HCT116 (cell line): ENCODE results near the gene GPR139. TPM values are rescaled to one million over a fixed set of nuclear protein-coding genes. Genes with fewer than 3 reads are reported as not detected.

Experiments used
- ATAC-seq: fragments of 200-7000 bp; cut with Tn5 transposase; 2 replicates; pipeline ENCODE4 v1.9.1; 2020; ENCODE audit warnings: mild to moderate bottlenecking, moderate library complexity
- BruUV-seq: library from RNA; stranded (reverse); fragments of 400-500 nt; replicated peaks from 2 replicates; lab custom pipeline; 2021; lab: Mats Ljungman, UMichigan
- CTCF ChIA-PET: fragments of 300-600 bp; sonication (Branson Sonifier 250); formaldehyde crosslinking; loops from one replicate; lab custom pipeline; 2021; ENCODE audit warnings: antibody characterized with exemption; lab: Charles Lee
- POLR2A ChIA-PET: fragments of 300-600, 350-600 bp; sonication (Branson Sonifier 250); formaldehyde crosslinking; loops from one replicate; lab custom pipeline; 2021; ENCODE audit warnings: antibody characterized with exemption; lab: Charles Lee
- RAD21 ChIA-PET, 2 experiments: fragments of 300-600 bp; sonication (Branson Sonifier 250); formaldehyde crosslinking; loops; one replicate each; lab custom pipeline; 2023; ENCODE audit warnings: low total read pairs in 2 of 2; ENCODE audit not compliant: uncharacterized antibody in 2 of 2, unreplicated experiment in 2 of 2, low non-redundant PET in 1 of 2; lab: Charles Lee
- DNase-seq: peaks from one replicate; pipeline ENCODE4 v3.0.0-alpha.2; 2010; ENCODE audit warnings: low read depth, low spot score
- H2AFZ ChIP-seq: fragments of 200-600 bp; shearing (Covaris generic), sonication (generic); 2 replicates; pipeline ENCODE4 v1.6.1; 2017; ENCODE audit warnings: low read depth, mixed run types, mixed read lengths, antibody characterized with exemption, low read length; ENCODE audit not compliant: poor library complexity, severe bottlenecking
- H3K27ac ChIP-seq: 2 replicates; pipeline ENCODE4 v1.5.1; 2012; ENCODE audit warnings: low read depth, low read length
- H3K27me3 ChIP-seq: fragments of 200-600 bp; sonication (generic); 2 replicates; pipeline ENCODE4 v1.6.1; 2016; ENCODE audit warnings: mixed run types, low read length, mixed read lengths; ENCODE audit not compliant: insufficient read depth
- H3K36me3 ChIP-seq, 2 experiments: fragments of 200-500 bp in 1 of 2; fragments of 200-600 bp in 1 of 2; sonication (Bioruptor generic) in 1 of 2; sonication (generic) in 1 of 2; 2 replicates each; pipeline versions ENCODE4 v1.5.1 to v1.6.1; 2014 to 2016; ENCODE audit warnings: low read length in 2 of 2, inconsistent platforms in 1 of 2, mixed read lengths in 1 of 2, mixed run types in 1 of 2; ENCODE audit not compliant: insufficient read depth in 2 of 2, control insufficient read depth in 1 of 2
- H3K4me1 ChIP-seq, 2 experiments: fragments of 200-600 bp in 1 of 2; sonication (generic) in 1 of 2; 2 replicates each; pipeline versions ENCODE4 v1.5.1 to v1.6.1; 2012 to 2017; ENCODE audit warnings: low read length in 2 of 2, inconsistent platforms in 1 of 2, mild to moderate bottlenecking in 1 of 2, mixed read lengths in 1 of 2, mixed run types in 1 of 2, moderate library complexity in 1 of 2; ENCODE audit not compliant: insufficient read depth in 2 of 2, control insufficient read depth in 1 of 2
- H3K4me2 ChIP-seq: fragments of 200-600 bp; sonication (generic); 2 replicates; pipeline ENCODE4 v1.6.1; 2017; ENCODE audit warnings: mixed run types, low read length, mixed read lengths
- H3K4me3 ChIP-seq, 2 experiments: fragments of 200-600 bp in 1 of 2; sonication (generic) in 1 of 2; replicated peaks in 1 of 2; 2 replicates each; pipeline ENCODE4 v1.5.1; 2011 to 2016; ENCODE audit warnings: low read length in 2 of 2, control low read depth in 1 of 2, low read depth in 1 of 2, mild to moderate bottlenecking in 1 of 2, mixed read lengths in 1 of 2, mixed run types in 1 of 2
- H3K79me2 ChIP-seq: fragments of 200-600 bp; sonication (generic); 2 replicates; pipeline ENCODE4 v1.6.1; 2017; ENCODE audit warnings: mild to moderate bottlenecking, mixed run types, low read length, moderate library complexity, mixed read lengths; ENCODE audit not compliant: insufficient read depth
- H3K9ac ChIP-seq: fragments of 200-600 bp; sonication (generic); 2 replicates; pipeline ENCODE4 v1.6.1; 2016; ENCODE audit warnings: low read length, mixed read lengths
- H3K9me2 ChIP-seq: fragments of 200-600 bp; sonication (generic), shearing (Covaris generic); 2 replicates; pipeline ENCODE4 v1.6.1; 2017; ENCODE audit warnings: mixed run types, mild to moderate bottlenecking, moderate library complexity; ENCODE audit not compliant: insufficient read depth
- H3K9me3 ChIP-seq, 2 experiments: fragments of 200-500 bp in 1 of 2; fragments of 200-600 bp in 1 of 2; sonication (Bioruptor generic) in 1 of 2; sonication (generic) in 1 of 2; 2 replicates each; pipeline ENCODE4 v1.6.1; 2014 to 2017; ENCODE audit warnings: low read length in 2 of 2, mixed read lengths in 2 of 2, inconsistent platforms in 1 of 2, low read depth in 1 of 2, mild to moderate bottlenecking in 1 of 2, mixed run types in 1 of 2, moderate library complexity in 1 of 2; ENCODE audit not compliant: control insufficient read depth in 1 of 2, insufficient read depth in 1 of 2
- H4K20me1 ChIP-seq: fragments of 200-600 bp; sonication (generic), shearing (Covaris generic); 2 replicates; pipeline ENCODE4 v1.6.1; 2017; ENCODE audit warnings: mixed run types, mild to moderate bottlenecking, moderate library complexity; ENCODE audit not compliant: insufficient read depth
- CEBPB ChIP-seq: IDR thresholded peaks from 2 replicates; pipeline ENCODE4 v1.6.1; 2012; ENCODE audit warnings: low read depth
- ELF1 ChIP-seq: IDR thresholded peaks from 2 replicates; pipeline ENCODE4 v1.6.1; 2012; ENCODE audit warnings: low read depth, borderline replicate concordance
- FOSL1 ChIP-seq: IDR thresholded peaks from 2 replicates; pipeline ENCODE4 v1.6.1; 2012; ENCODE audit warnings: low read depth
- JUND ChIP-seq: IDR thresholded peaks from 2 replicates; pipeline ENCODE4 v1.6.1; 2012
- SRF ChIP-seq: IDR thresholded peaks from 2 replicates; pipeline ENCODE4 v1.6.1; 2012; ENCODE audit warnings: low read depth
- TCF7L2 ChIP-seq: IDR thresholded peaks from 2 replicates; pipeline ENCODE4 v1.7.0; 2011; ENCODE audit warnings: borderline replicate concordance, inconsistent platforms; ENCODE audit not compliant: insufficient read depth, insufficient read length; ENCODE audit errors: extremely low read depth
- YY1 ChIP-seq: IDR thresholded peaks from 2 replicates; pipeline ENCODE4 v1.6.1; 2011; ENCODE audit warnings: low read length, low read depth, moderate library complexity, mild to moderate bottlenecking; ENCODE audit not compliant: insufficient replicate concordance; ENCODE audit errors: extremely low read depth
- ZFX ChIP-seq: fragments of 450-650 bp; IDR thresholded peaks from 2 replicates; pipeline ENCODE4 v1.6.1; 2017
- intact Hi-C: fragments of 100-400 bp; cut with micrococcal nuclease; formaldehyde crosslinking; loops from 2 replicates; pipeline ENCODE4 v1.10.0; 2022
- total RNA-seq: library from RNA; stranded (reverse); gene quantifications from one replicate; pipeline ENCODE4 v1.2.1, GENCODE V29; 2021; ENCODE audit not compliant: unreplicated experiment
- TF ChIP-seq, protein P1 (sequence below): IDR thresholded peaks from 2 replicates; pipeline ENCODE4 v1.6.1; 2012; ENCODE audit warnings: low read depth

The GPR139 gene
- total RNA-seq, 1 experiment from 2014 or later: not detected

DNA sequence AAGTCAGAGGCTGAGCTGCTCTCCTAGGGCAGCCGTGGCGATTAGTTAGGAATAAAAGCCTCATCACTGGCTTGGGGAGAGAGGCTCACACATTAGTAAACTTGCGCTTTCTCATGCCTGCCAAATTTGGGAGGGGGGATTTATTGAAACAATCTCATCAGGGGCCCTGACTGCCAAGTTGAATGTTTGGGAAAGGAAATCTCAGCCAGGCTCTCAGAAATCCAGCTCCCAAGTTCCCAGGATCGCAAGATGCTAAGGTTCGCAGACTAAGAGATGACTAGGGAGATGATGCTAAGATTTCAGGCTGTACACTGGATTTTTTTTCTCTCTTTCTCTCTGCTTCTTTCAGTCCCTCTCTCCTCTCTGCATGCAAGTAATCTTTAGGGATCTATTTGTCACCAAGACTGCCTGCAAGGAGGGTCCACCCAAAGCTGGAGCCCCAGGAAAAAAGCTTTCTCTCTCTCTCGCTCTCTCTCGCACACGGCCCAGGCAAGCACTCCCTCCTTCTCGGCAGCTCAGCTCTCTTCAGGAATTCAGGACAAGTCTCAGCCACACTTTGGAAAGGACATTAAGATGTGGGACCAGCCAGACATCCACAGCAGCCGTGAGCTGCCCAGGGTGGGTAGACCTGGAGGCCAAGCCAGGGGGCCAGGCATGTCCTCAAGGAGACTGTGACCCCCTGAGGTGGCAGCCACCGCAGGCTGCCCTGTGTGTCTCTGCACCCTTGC lies 1.4 kb downstream of the GPR139 start:
- RAD21 ChIA-PET: no interaction called here
- intact Hi-C loops: no loop called here
- CTCF ChIA-PET: no interaction called here
- no peaks in the 10 kb centered on the region for H3K9me3 ChIP-seq
- peaks cover 57% of the 10 kb centered on the region for H3K27me3 ChIP-seq
- DNase-seq (no peak), ATAC-seq (no peak)
- H4K20me1 ChIP-seq: no peaks in the 10 kb centered on the region
- no peak overlapping the region for H3K9ac ChIP-seq
- H3K4me3 ChIP-seq: no peak overlapping the region
- no peak overlapping the region for H2AFZ ChIP-seq
- H3K4me1 ChIP-seq: no peaks in the 10 kb centered on the region
- H3K79me2 ChIP-seq: no peaks in the 10 kb centered on the region
- POLR2A ChIA-PET: no interaction called here
- no peaks in the 10 kb centered on the region for H3K36me3 ChIP-seq
- no TSS peak for BruUV-seq
- no peak overlapping the region for H3K27ac ChIP-seq
- H3K4me2 ChIP-seq: no peak overlapping the region
- TF ChIP-seq ELF1: no peak
- no peak for TF ChIP-seq TCF7L2
- TF ChIP-seq CEBPB: no peak
- no peak for TF ChIP-seq YY1
- no peak for TF ChIP-seq SRF
- TF ChIP-seq JUND: no peak
- H3K9me2 ChIP-seq: no peaks in the 10 kb centered on the region

DNA sequence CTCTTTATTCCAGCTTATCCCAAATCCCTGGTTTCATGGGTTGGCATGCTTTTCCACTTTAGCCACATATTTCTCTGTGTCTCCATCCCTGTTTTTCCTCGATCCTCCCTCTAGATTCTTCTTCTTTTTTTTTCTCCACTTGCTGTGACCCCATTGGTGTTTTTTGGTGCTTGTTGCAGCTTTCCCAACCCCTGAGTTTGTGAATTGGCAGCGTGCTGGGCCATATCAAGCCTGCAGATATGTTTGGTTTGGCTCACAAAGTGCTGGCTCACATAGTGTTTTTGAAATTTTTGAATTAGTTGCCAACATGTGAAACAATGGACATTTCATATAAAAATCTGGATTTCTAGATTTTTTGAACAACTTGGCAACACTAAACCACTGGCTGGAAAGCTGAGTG lies 8.8 kb downstream of the GPR139 start:
- peaks cover 54% of the 10 kb centered on the region for H3K27me3 ChIP-seq
- H3K4me1 ChIP-seq: no peaks in the 10 kb centered on the region
- H3K9me3 ChIP-seq: no peaks in the 10 kb centered on the region
- H3K4me3 ChIP-seq: no peak overlapping the region
- H2AFZ ChIP-seq: no peak overlapping the region
- BruUV-seq: no TSS peak
- H3K79me2 ChIP-seq: no peaks in the 10 kb centered on the region
- TF ChIP-seq FOSL1: no peak
- TF ChIP-seq SRF: no peak
- TF ChIP-seq, protein P1, sequence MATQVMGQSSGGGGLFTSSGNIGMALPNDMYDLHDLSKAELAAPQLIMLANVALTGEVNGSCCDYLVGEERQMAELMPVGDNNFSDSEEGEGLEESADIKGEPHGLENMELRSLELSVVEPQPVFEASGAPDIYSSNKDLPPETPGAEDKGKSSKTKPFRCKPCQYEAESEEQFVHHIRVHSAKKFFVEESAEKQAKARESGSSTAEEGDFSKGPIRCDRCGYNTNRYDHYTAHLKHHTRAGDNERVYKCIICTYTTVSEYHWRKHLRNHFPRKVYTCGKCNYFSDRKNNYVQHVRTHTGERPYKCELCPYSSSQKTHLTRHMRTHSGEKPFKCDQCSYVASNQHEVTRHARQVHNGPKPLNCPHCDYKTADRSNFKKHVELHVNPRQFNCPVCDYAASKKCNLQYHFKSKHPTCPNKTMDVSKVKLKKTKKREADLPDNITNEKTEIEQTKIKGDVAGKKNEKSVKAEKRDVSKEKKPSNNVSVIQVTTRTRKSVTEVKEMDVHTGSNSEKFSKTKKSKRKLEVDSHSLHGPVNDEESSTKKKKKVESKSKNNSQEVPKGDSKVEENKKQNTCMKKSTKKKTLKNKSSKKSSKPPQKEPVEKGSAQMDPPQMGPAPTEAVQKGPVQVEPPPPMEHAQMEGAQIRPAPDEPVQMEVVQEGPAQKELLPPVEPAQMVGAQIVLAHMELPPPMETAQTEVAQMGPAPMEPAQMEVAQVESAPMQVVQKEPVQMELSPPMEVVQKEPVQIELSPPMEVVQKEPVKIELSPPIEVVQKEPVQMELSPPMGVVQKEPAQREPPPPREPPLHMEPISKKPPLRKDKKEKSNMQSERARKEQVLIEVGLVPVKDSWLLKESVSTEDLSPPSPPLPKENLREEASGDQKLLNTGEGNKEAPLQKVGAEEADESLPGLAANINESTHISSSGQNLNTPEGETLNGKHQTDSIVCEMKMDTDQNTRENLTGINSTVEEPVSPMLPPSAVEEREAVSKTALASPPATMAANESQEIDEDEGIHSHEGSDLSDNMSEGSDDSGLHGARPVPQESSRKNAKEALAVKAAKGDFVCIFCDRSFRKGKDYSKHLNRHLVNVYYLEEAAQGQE: no peak
- no peak for TF ChIP-seq ZFX
- TF ChIP-seq TCF7L2: no peak
- ATAC-seq (no peak), DNase-seq (no peak)
- ChIA-PET CTCF (no interaction called here), POLR2A (interaction anchor here (0.7 kb wide), 1 partner anchor 9 kb away, joined by 3 read pairs; no protein-coding TSS in a partner anchor), RAD21 (no interaction called here)
- H3K9me2 ChIP-seq: no peaks in the 10 kb centered on the region
- no peak overlapping the region for H3K4me2 ChIP-seq
- no peak overlapping the region for H3K27ac ChIP-seq
- no peaks in the 10 kb centered on the region for H4K20me1 ChIP-seq
- no peaks in the 10 kb centered on the region for H3K36me3 ChIP-seq
- H3K9ac ChIP-seq: no peak overlapping the region
- intact Hi-C loops: no loop called here
